Lower lobe of right lung (tissue), 2 donors: Measurements from ENCODE around the gene FSHR. TPM values are rescaled to one million over a fixed set of nuclear protein-coding genes. Genes with fewer than 3 reads are reported as not detected.

Source experiments
- ATAC-seq, 2 donors: fragments of 200-7000 bp; cut with Tn5 transposase; one replicate each; pipeline ENCODE4 v1.9.1; 2020 to 2022; ENCODE audit warnings: mild to moderate bottlenecking in 2 of 2, moderate library complexity in 2 of 2
- DNase-seq: peaks from one replicate; pipeline ENCODE4 v3.0.0-alpha.2; 2020
- H3K27ac ChIP-seq: fragments of 200-600 bp; one replicate; pipeline ENCODE4 v1.8.0; 2022
- H3K27me3 ChIP-seq: fragments of 200-600 bp; one replicate; pipeline ENCODE4 v1.8.0; 2022; ENCODE audit warnings: low read depth
- H3K36me3 ChIP-seq: fragments of 200-600 bp; one replicate; pipeline ENCODE4 v1.8.0; 2022; ENCODE audit warnings: mild to moderate bottlenecking
- H3K4me1 ChIP-seq: fragments of 200-600 bp; one replicate; pipeline ENCODE4 v1.8.0; 2022
- H3K4me3 ChIP-seq: fragments of 200-600 bp; one replicate; pipeline ENCODE4 v1.8.0; 2022; ENCODE audit warnings: mild to moderate bottlenecking
- H3K9me3 ChIP-seq: fragments of 200-600 bp; one replicate; pipeline ENCODE4 v1.8.0; 2022
- CTCF ChIP-seq: fragments of 200-600 bp; IDR thresholded peaks from one replicate; pipeline ENCODE4 v1.8.0; 2022; ENCODE audit warnings: antibody characterized with exemption, mild to moderate bottlenecking
- intact Hi-C: fragments of 100-400 bp; cut with DNase I; formaldehyde crosslinking; loops from one replicate; pipeline ENCODE4 v1.11.0; 2022
- total RNA-seq: library from RNA; stranded (reverse); fragmentation: NEBNext Ultra II Directional; extraction: Animal tissue kit (Norgen Biotek cat#: 25700); gene quantifications from one replicate; pipeline ENCODE4 v1.2.1, GENCODE V29; 2021
- donor health status: DM: no; HTN: yes; CAD: no; lungs with severe emphysema.

Gene FSHR
- total RNA-seq, 1 donor from 2014 or later, result not detected

GRCh38 chr2:49122107-49122506 lies 32.2 kb downstream of the FSHR start:
- Histone ChIP-seq H3K4me3 (no peak overlapping the region), H3K4me1 (no peaks in the 10 kb centered on the region), H3K36me3 (no peaks in the 10 kb centered on the region), H3K9me3 (no peaks in the 10 kb centered on the region), H3K27me3 (no peaks in the 10 kb centered on the region), H3K27ac (no peak overlapping the region)
- ATAC-seq, result no peak
- no peak for TF ChIP-seq CTCF
- intact Hi-C loops, result no loop called here
- DNase-seq, result no peak

GRCh38 chr2:49113046-49113445 lies 41.3 kb downstream of the FSHR start:
- no peaks in the 10 kb centered on the region for H3K9me3 ChIP-seq
- intact Hi-C loops, result no loop called here
- H3K4me3 ChIP-seq, result no peak overlapping the region
- DNase-seq, result no peak
- H3K36me3 ChIP-seq, result no peaks in the 10 kb centered on the region
- no peaks in the 10 kb centered on the region for H3K27me3 ChIP-seq
- ATAC-seq, result no peak
- no peak overlapping the region for H3K27ac ChIP-seq
- no peaks in the 10 kb centered on the region for H3K4me1 ChIP-seq
- TF ChIP-seq CTCF, result no peak

- ATAC-seq, result no peak
Measured at GRCh38 chr2:49111456-49111855, 42.9 kb downstream of the FSHR start.

GRCh38 chr2:49111006-49111405 lies 43.3 kb downstream of the FSHR start:
- DNase-seq, result no peak
- H3K27ac ChIP-seq, result no peak overlapping the region
- no peaks in the 10 kb centered on the region for H3K9me3 ChIP-seq
- no peak for ATAC-seq
- H3K36me3 ChIP-seq, result no peaks in the 10 kb centered on the region
- intact Hi-C loops, result no loop called here
- H3K4me1 ChIP-seq, result no peaks in the 10 kb centered on the region
- H3K27me3 ChIP-seq, result no peaks in the 10 kb centered on the region
- H3K4me3 ChIP-seq, result no peak overlapping the region
- TF ChIP-seq CTCF, result no peak

More at GRCh38 chr2:49111456-49111855, 42.9 kb downstream of the FSHR start:
- DNase-seq, result no peak
- no peaks in the 10 kb centered on the region for H3K4me1 ChIP-seq
- no peaks in the 10 kb centered on the region for H3K27me3 ChIP-seq
- intact Hi-C loops, result no loop called here
- no peak overlapping the region for H3K27ac ChIP-seq
- no peak for TF ChIP-seq CTCF
- H3K9me3 ChIP-seq, result no peaks in the 10 kb centered on the region
- no peak overlapping the region for H3K4me3 ChIP-seq
- H3K36me3 ChIP-seq, result no peaks in the 10 kb centered on the region

- ATAC-seq (no peak), DNase-seq (no peak)
- H3K9me3 ChIP-seq, result no peaks in the 10 kb centered on the region
- no peaks in the 10 kb centered on the region for H3K36me3 ChIP-seq
- no peak for TF ChIP-seq CTCF
- intact Hi-C loops, result no loop called here
- no peak overlapping the region for H3K4me3 ChIP-seq
- no peaks in the 10 kb centered on the region for H3K4me1 ChIP-seq
- no peaks in the 10 kb centered on the region for H3K27me3 ChIP-seq
- H3K27ac ChIP-seq, result no peak overlapping the region
Measured at GRCh38 chr2:49110571-49110970, 43.7 kb downstream of the FSHR start.

- TF ChIP-seq CTCF, result no peak
- intact Hi-C loops, result no loop called here
- Histone ChIP-seq H3K27me3 (no peaks in the 10 kb centered on the region), H3K27ac (no peak overlapping the region), H3K9me3 (no peaks in the 10 kb centered on the region), H3K36me3 (no peaks in the 10 kb centered on the region), H3K4me3 (no peak overlapping the region), H3K4me1 (no peaks in the 10 kb centered on the region)
- DNase-seq (no peak), ATAC-seq (no peak)
Measured at GRCh38 chr2:49108851-49109250, 45.5 kb downstream of the FSHR start.
